Epithelial cell of proximal tubule (primary cell): ENCODE measurements around the gene GALNT18. TPM values are rescaled to one million over a fixed set of nuclear protein-coding genes. Genes with fewer than 3 reads are reported as not detected.

Source experiments
- DNase-seq: peaks from one replicate; pipeline ENCODE4 v3.0.0-alpha.2; 2011; ENCODE audit warnings: low read depth
- H3K4me3 ChIP-seq: 2 replicates; pipeline ENCODE4 v1.5.1; 2011; ENCODE audit warnings: low read depth, mild to moderate bottlenecking, low read length
- total RNA-seq: library from RNA; depleted of rRNA; stranded (reverse); fragments of >200 nt; gene quantifications from 2 replicates; pipeline ENCODE4 v1.2.3, GENCODE V29; 2015
- TF ChIP-seq, protein P1 (sequence below): conservative IDR thresholded peaks from 2 replicates; pipeline ENCODE4 v1.5.1; 2012; ENCODE audit warnings: low read depth, mild to moderate bottlenecking, low read length

Gene GALNT18
- 7.0 and 7.8 TPM in 2 replicates for total RNA-seq

GRCh38 chr11:11621573-11622339 is at the start of gene GALNT18:
Gene GALNT18 (minus strand): TSS chr11:11622005.
- TF ChIP-seq, protein P1, sequence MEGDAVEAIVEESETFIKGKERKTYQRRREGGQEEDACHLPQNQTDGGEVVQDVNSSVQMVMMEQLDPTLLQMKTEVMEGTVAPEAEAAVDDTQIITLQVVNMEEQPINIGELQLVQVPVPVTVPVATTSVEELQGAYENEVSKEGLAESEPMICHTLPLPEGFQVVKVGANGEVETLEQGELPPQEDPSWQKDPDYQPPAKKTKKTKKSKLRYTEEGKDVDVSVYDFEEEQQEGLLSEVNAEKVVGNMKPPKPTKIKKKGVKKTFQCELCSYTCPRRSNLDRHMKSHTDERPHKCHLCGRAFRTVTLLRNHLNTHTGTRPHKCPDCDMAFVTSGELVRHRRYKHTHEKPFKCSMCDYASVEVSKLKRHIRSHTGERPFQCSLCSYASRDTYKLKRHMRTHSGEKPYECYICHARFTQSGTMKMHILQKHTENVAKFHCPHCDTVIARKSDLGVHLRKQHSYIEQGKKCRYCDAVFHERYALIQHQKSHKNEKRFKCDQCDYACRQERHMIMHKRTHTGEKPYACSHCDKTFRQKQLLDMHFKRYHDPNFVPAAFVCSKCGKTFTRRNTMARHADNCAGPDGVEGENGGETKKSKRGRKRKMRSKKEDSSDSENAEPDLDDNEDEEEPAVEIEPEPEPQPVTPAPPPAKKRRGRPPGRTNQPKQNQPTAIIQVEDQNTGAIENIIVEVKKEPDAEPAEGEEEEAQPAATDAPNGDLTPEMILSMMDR, result peak; percentile 49
- DNase-seq, result no peak
- H3K4me3 ChIP-seq, result peak within 1 kb of the TSS; percentile 72

- DNase-seq, result no peak
- H3K4me3 ChIP-seq, result no peak overlapping the region
- TF ChIP-seq, protein P1, result no peak
Observed at GRCh38 chr11:11670574-11670973, 48.8 kb upstream of the GALNT18 start.

DNA sequence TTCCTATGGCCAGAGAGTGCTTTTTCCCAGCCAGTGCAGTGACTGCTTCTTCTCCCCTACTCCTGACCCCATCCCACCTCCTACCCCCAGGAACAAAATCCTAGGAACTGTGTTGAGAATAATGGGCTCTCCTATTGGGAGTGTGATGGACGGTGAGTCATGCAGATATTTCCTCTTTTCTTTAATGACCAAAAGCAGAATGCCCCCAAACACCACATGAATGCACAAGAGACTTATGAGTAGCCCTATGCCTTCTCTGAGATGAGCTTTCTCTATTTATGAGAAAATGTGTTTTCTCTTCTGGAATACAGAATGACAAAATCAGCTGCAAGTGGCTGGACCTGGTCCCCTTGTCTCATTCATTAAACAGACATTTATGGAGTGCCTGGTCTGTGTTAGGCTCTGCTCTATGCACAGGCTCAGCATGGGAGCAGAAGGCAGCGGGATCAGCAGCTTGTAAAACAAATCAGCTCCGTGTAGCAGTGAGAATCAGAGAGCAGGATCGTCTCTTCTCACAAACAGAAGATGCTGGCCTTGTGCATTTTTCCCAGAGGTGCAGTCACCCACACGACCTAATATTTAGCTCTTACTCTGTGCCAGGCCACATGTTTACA is 47.5 kb upstream of the GALNT18 start:
- no peak for DNase-seq
- TF ChIP-seq, protein P1, result no peak
- H3K4me3 ChIP-seq, result no peak overlapping the region

DNA sequence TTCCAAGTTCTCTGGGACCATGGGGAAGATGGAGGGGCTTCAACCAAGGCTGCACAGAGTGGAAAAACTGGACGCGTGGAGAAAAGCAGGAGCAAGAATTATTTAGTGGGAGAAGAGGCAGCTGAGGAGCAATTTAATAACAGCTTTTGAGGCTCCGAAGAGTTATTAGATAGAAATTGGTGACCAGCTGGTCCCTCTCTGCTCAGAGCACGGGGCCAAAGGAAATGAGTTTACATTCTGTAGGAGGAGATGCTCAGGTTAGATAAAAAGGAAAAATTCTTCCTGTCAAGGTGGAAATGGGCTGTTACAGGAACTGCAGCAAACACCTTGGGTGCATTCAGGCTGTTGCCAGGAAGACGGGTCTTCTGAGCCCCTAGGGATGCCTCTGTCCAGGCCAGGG is 47.0 kb upstream of the GALNT18 start:
- TF ChIP-seq, protein P1, result no peak
- no peak overlapping the region for H3K4me3 ChIP-seq
- DNase-seq, result no peak

GRCh38 chr11:11668274-11668673 is 46.5 kb upstream of the GALNT18 start:
- no peak overlapping the region for H3K4me3 ChIP-seq
- no peak for DNase-seq
- TF ChIP-seq, protein P1, result no peak

DNA sequence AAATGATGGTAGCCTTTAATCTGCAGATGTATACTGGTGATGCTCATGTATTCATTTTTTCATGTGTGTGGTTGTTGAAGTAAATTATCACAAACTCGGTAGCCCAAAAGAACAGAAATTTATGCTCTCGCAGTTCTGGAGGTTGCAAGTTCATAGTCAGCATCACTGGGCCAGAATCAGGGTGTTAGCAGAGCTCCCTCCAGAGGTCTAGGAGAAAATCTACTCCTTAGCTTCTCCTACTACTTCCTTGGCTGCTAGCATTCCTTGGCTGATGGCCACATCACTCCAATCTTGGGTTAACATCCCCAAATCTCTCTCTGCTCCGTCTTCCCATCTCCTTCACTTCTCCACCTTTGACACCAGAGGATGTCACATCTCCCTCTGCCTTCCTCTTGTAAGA is 45.3 kb upstream of the GALNT18 start:
- TF ChIP-seq, protein P1, result peak; percentile 28
- no peak for DNase-seq
- H3K4me3 ChIP-seq, result no peak overlapping the region

DNA sequence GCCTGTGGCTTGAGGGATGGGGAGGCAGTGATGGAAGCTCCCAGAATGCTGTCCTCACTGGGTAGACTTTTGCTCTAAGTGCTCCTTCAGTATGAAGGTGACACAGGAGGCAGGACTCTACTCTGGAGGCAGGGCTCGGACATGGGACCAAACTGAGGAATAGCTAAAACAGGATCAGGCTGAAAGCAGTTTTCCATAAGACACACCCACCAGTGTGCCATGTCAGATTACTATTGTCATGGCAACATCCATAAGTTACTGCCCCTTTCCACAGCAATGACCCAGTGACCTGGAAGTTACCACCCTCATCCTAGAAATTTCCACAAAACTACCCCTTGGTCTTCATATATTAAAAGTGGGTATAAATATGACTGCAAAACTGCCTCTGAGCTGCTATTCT is 43.6 kb upstream of the GALNT18 start:
- TF ChIP-seq, protein P1, result no peak
- H3K4me3 ChIP-seq, result no peak overlapping the region
- DNase-seq, result no peak
